Measurements from ENCODE around the gene SNAPC1. TPM values are rescaled to one million over a fixed set of nuclear protein-coding genes. Genes with fewer than 3 reads are reported as not detected.

The SNAPC1 gene
- total RNA-seq, 1 experiment from 2014 or later = 18.4 TPM

DNA sequence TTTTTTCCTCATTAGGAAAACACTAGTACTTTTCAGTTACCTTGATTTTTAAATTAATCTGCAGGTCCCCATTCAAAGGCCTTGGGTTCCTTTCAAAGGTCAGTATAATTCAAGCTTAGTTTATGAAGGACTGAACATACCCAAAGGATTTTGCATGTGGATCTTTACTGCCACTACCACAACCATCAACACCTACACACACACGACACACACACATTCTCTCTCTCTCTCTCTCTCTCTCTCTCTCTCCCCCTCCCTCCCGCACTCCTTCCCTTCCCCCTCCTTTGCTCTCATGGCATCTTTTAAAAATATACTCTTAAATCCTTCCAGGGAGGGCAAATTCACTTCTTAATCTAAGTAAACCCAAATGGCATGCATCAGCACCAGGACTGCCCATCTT is 38.1 kb upstream of the SNAPC1 start:
- POLR2A ChIA-PET = no interaction called here
- CTCF ChIA-PET = no interaction called here
- TF ChIP-seq, protein P1, sequence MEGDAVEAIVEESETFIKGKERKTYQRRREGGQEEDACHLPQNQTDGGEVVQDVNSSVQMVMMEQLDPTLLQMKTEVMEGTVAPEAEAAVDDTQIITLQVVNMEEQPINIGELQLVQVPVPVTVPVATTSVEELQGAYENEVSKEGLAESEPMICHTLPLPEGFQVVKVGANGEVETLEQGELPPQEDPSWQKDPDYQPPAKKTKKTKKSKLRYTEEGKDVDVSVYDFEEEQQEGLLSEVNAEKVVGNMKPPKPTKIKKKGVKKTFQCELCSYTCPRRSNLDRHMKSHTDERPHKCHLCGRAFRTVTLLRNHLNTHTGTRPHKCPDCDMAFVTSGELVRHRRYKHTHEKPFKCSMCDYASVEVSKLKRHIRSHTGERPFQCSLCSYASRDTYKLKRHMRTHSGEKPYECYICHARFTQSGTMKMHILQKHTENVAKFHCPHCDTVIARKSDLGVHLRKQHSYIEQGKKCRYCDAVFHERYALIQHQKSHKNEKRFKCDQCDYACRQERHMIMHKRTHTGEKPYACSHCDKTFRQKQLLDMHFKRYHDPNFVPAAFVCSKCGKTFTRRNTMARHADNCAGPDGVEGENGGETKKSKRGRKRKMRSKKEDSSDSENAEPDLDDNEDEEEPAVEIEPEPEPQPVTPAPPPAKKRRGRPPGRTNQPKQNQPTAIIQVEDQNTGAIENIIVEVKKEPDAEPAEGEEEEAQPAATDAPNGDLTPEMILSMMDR (IDR thresholded peaks at IDR 0.05; ENCODE audit: unreplicated experiment) = no peak
- H3K4me3 Mint-ChIP-seq (ENCODE audit: unreplicated experiment) = no peak overlapping the region
- H3K9me3 Mint-ChIP-seq (ENCODE audit: unreplicated experiment) = no peaks in the 10 kb centered on the region
- intact Hi-C loops (cut with micrococcal nuclease) = no loop called here
- peaks cover 66% of the 10 kb centered on the region for H3K36me3 Mint-ChIP-seq (ENCODE audit: insufficient read depth, unreplicated experiment)
- no TSS peak for BruUV-seq (replicated peaks)
- H3K4me1 Mint-ChIP-seq (ENCODE audit: insufficient read depth, unreplicated experiment) = peaks cover 19% of the 10 kb centered on the region
- no peak overlapping the region for H3K27ac Mint-ChIP-seq (ENCODE audit: low read depth, unreplicated experiment)
- no peak for DNase-seq (ENCODE audit: unreplicated experiment)
- no peaks in the 10 kb centered on the region for H3K27me3 Mint-ChIP-seq (ENCODE audit: insufficient read depth, unreplicated experiment)

DNA sequence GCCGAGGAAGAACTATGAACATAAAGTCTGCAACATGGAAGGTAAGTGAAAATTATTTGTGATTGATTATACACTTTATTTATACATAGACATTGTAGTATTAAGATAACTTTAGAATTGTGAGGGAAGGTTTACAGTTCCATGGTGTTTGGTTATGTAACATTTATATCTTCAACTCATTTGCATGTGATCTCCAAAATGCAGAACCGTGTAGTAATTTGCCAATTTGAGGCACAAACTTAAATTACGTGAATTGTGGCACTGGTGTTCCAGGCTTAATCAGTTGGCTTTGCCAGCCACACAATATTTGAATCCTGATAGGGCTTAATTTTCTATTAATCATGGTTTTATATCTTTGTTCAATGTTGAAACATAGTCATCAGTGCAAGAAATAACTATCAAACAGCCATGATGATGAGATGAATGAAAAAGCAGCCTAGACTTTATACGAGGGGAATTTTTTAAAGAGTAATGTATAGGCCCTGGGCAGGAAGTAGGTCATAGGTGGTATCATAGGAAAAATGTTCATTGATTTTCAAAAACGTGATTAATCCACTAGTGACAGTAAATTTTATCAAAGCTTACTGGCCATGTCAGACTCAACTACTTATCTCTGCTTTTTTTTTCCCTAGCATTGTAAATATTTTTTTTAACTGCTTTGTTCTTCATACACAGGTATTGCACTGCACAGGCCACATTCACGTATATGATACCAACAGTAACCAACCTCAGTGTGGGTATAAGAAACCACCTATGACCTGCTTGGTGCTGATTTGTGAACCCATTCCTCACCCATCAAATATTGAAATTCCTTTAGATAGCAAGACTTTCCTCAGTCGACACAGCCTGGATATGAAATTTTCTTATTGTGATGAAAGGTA is 35.2 kb upstream of the SNAPC1 start:
- intact Hi-C loops (cut with micrococcal nuclease) = no loop called here
- H3K9me3 Mint-ChIP-seq (ENCODE audit: unreplicated experiment) = no peaks in the 10 kb centered on the region
- ChIA-PET POLR2A (interaction anchor here (0.8 to 2.5 kb wide), 6 partner anchors 8 to 35 kb away, joined by 3 to 6 read pairs (median 4); partner anchors contain the start of gene SNAPC1), CTCF (interaction anchor here (1.1 to 1.5 kb wide), 3 partner anchors 11 to 111 kb away, joined by 3 to 4 read pairs (median 3); no protein-coding TSS in a partner anchor)
- H3K4me1 Mint-ChIP-seq (ENCODE audit: insufficient read depth, unreplicated experiment) = peaks cover 13% of the 10 kb centered on the region
- DNase-seq (ENCODE audit: unreplicated experiment) = no peak
- no peaks in the 10 kb centered on the region for H3K27me3 Mint-ChIP-seq (ENCODE audit: insufficient read depth, unreplicated experiment)
- BruUV-seq (replicated peaks) = no TSS peak
- TF ChIP-seq, protein P1 (IDR thresholded peaks at IDR 0.05; ENCODE audit: unreplicated experiment) = no peak
- peaks cover 79% of the 10 kb centered on the region for H3K36me3 Mint-ChIP-seq (ENCODE audit: insufficient read depth, unreplicated experiment)
- H3K4me3 Mint-ChIP-seq (ENCODE audit: unreplicated experiment) = no peak overlapping the region
- H3K27ac Mint-ChIP-seq (ENCODE audit: low read depth, unreplicated experiment) = no peak overlapping the region

DNA sequence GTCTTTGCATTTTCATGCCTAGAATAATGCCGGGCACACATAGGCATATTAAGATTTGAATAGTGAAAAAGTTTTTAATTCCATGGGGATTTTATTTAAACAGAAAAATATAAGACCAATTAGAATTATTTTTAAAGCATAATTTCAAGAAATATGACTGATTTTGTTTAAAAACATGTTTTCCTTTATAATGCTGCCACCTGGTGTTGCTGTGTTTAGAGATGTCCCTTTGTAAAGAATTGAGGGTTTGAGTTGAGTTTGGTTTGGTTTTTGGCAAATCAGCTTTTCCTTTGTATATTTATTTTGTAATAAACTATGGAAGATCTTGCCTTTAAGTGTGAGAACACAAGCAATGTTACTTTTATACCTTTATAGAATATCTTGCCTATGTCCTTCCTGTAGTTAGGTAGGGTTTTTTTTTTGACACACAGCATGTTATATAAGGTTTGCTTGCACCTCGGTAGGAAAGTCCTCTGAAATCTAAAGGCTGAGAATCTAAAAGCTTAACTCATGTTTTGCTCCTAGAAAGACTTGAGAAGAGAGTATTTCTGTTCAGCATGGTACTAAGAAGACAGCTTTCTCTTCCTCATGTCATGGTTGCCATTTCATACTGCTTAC is 31.4 kb upstream of the SNAPC1 start:
- BruUV-seq (replicated peaks) = no TSS peak
- no peak overlapping the region for H3K4me3 Mint-ChIP-seq (ENCODE audit: unreplicated experiment)
- POLR2A ChIA-PET = interaction anchor here (1.1 to 2.8 kb wide), 6 partner anchors 8 to 205 kb away, joined by 3 to 13 read pairs (median 4); partner anchors contain the start of gene HIF1A
- CTCF ChIA-PET = interaction anchor here (0.6 to 4.2 kb wide), 18 partner anchors 9 to 434 kb away, joined by 3 to 28 read pairs (median 4); no protein-coding TSS in a partner anchor
- DNase-seq (ENCODE audit: unreplicated experiment) = no peak
- H3K27ac Mint-ChIP-seq (ENCODE audit: low read depth, unreplicated experiment) = peak overlapping the region; percentile 28
- no peaks in the 10 kb centered on the region for H3K9me3 Mint-ChIP-seq (ENCODE audit: unreplicated experiment)
- peaks cover 5% of the 10 kb centered on the region for H3K4me1 Mint-ChIP-seq (ENCODE audit: insufficient read depth, unreplicated experiment)
- TF ChIP-seq, protein P1 (IDR thresholded peaks at IDR 0.05; ENCODE audit: unreplicated experiment) = peak; percentile 52
- intact Hi-C loops (cut with micrococcal nuclease) = loop anchor here (1.0 to 5.0 kb wide), 3 partner anchors 106 to 269 kb away; no protein-coding TSS in a partner anchor
- H3K36me3 Mint-ChIP-seq (ENCODE audit: insufficient read depth, unreplicated experiment) = peaks cover 91% of the 10 kb centered on the region
- H3K27me3 Mint-ChIP-seq (ENCODE audit: insufficient read depth, unreplicated experiment) = no peaks in the 10 kb centered on the region

DNA sequence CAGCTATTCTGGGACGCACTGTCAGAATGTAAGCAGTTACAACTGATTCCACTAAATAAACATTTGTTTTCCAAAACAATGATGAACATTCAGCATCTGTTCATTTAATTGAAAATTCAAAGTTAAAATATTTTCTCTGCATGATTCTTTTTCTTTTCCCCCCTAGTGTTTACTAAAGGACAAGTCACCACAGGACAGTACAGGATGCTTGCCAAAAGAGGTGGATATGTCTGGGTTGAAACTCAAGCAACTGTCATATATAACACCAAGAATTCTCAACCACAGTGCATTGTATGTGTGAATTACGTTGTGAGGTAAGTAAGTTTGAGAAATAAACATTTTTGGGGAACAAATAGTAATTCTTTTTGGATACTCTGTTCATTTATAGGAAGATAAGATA is 28.2 kb upstream of the SNAPC1 start:
- no peak for DNase-seq (ENCODE audit: unreplicated experiment)
- H3K27me3 Mint-ChIP-seq (ENCODE audit: insufficient read depth, unreplicated experiment) = no peaks in the 10 kb centered on the region
- ChIA-PET CTCF (interaction anchor here (1.2 to 2.0 kb wide), 4 partner anchors 31 to 273 kb away, joined by 3 to 10 read pairs (median 6); no protein-coding TSS in a partner anchor), POLR2A (interaction anchor here (1.1 to 2.1 kb wide), 2 partner anchors 28 to 268 kb away, joined by 3 to 8 read pairs; partner anchors contain the start of gene SNAPC1)
- no peak overlapping the region for H3K27ac Mint-ChIP-seq (ENCODE audit: low read depth, unreplicated experiment)
- H3K4me3 Mint-ChIP-seq (ENCODE audit: unreplicated experiment) = no peak overlapping the region
- no peaks in the 10 kb centered on the region for H3K4me1 Mint-ChIP-seq (ENCODE audit: insufficient read depth, unreplicated experiment)
- peaks cover 92% of the 10 kb centered on the region for H3K36me3 Mint-ChIP-seq (ENCODE audit: insufficient read depth, unreplicated experiment)
- TF ChIP-seq, protein P1 (IDR thresholded peaks at IDR 0.05; ENCODE audit: unreplicated experiment) = no peak
- BruUV-seq (replicated peaks) = no TSS peak
- intact Hi-C loops (cut with micrococcal nuclease) = loop anchor here (5.0 kb wide), 1 partner anchor 103 kb away; no protein-coding TSS in a partner anchor
- no peaks in the 10 kb centered on the region for H3K9me3 Mint-ChIP-seq (ENCODE audit: unreplicated experiment)
